HG02798 (cell line): ENCODE results near the gene SLC26A4.
A peak's percentile ranks its signal among the peaks of the same experiment; 100 is the strongest.
"Not testable (repeated sequence)": the region's sequence is repeated elsewhere in the genome, so short reads cannot be mapped to it uniquely, and the experiment has no call there.

ENCODE experiments used
- ATAC-seq: cut with Tn5 transposase; IDR thresholded peaks from one replicate; pipeline ENCODE4 v1.9.1; 2021; ENCODE audit warnings: mild to moderate bottlenecking; ENCODE audit not compliant: unreplicated experiment, poor library complexity

Gene SLC26A4

DNA sequence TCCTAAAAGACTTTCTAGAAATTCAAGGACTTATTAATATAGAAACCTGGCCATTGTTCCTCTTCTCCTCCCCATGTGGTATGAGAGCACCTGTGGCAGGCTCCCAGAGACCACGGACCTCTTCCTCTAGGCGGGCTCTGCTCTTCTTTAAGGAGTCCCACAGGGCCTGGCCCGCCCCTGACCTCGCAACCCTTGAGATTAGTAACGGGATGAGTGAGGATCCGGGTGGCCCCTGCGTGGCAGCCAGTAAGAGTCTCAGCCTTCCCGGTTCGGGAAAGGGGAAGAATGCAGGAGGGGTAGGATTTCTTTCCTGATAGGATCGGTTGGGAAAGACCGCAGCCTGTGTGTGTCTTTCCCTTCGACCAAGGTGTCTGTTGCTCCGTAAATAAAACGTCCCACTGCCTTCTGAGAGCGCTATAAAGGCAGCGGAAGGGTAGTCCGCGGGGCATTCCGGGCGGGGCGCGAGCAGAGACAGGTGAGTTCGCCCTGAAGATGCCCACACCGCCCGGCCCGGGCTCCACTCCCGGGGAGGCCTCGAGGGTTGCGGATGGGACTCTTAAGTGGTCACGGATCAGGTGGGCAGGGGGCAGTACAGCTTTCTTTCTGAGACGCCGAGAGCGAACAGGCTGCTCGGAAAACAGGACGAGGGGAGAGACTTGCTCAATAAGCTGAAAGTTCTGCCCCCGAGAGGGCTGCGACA lies at the start of gene SLC26A4:
Gene SLC26A4, plus strand, starts transcription at position 448 of the 700 bp plus-strand sequence. CDS start 814 bp downstream, outside the sequence.
- ATAC-seq: no peak

DNA sequence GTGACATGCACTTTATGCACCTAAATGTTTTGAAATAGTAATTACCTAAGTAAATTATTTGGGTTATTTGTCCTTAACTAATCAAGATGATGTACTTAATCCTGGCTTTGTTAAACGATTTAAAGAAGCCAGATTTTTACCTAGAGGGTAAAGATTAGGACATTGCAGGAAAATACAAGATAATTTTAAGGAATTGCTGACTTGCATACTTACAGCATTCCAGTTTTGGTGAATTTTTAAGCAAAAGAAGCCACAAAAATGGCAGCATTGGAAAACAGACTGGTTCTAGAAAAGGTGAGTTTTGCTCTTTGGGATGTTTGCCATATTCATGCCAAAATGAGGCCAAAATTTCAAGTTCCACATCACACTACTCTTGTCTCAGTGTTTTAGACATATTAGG lies 47.2 kb upstream of the SLC26A4 start:
- ATAC-seq: no peak

DNA sequence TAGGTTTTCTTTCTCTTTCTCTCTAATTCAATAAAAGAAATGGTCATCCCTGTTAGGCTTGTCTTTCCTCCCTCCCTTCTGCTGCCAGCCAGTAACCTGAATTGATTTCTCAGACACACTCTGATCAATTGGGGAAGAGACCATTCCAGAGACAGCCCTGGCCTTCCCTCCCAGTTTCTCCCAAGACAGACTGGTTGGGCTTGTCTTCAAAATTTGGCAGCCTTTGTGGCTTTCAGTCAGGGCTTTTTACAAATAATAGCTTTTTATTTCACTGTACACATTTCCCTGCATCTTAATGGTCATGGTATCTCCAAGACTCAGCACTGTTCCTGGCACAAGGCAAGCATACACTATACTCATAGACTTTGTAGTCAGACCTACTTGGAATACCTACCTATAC lies 46.7 kb upstream of the SLC26A4 start:
- ATAC-seq: no peak

DNA sequence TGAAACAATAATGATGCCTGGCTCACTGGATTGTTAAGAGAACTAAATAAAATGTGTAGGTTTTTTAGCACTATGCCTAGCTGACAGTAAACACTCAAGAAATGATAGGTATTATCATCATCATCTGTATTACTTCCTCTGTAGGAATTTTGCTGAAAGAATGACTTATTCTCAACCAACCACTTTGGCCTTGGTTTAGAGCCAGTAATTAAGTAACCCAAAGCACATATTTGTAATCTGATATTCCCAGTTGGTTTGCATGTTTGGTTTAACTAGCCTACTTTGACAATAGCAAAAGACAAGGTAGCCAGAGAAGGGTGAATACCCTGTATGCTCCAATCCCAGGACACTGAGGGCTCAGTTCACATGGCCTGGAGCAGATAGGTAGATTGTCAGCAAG lies 46.2 kb upstream of the SLC26A4 start:
- ATAC-seq: no peak

DNA sequence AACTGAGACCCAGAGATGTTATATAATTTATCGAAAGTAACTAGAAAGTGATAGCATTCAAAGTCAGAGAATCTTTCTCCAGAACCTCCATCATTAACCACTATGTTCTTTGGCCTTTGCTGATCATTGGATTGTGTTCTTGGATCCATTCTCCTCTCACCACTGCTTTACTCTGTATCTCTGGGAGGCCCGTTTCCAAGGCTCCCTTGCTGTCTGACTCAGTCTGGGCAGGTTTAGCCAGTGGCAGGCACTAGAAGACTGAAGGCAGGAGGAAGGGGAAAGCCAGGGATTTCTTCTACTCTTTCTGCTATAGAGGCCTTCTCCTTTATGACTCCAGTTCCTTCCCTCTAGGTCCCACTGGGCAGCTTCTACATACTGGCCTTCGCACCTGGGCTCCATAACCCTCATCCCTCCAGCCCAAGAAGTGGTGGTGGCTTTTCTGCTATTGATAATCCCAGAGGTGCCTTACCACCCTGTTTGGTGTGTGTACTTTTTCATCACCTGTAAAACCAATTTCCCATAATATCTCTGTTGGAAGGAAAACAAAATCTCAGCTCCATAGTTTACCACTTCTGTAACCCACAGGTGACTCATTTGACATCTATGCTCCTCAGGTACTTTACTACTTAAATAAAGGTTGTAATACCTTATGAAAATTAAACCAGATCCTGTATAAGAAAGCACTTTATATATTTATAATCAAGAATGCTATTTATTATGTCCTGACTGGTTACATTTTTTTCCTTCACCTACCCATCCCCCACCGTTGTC lies 44.5 kb upstream of the SLC26A4 start:
- no peak for ATAC-seq

DNA sequence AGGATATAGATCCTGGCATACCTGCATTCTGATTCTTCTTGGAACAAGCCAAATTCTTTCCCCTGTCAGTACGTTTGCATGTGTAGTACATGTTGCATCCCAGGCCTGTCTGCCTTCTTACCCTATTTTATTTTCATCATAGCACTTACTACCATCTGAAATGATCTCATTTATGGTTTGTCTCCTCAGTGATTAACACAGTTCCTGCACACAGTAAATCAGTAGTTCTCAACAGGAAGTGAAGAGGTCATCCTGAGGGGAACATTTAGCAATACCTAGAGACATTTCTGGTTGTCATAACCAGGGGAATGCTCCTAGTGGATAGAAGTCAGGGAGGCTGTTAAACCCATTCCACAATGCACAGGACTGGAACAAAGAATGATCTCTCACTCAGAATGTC lies 38.2 kb upstream of the SLC26A4 start:
- no peak for ATAC-seq

DNA sequence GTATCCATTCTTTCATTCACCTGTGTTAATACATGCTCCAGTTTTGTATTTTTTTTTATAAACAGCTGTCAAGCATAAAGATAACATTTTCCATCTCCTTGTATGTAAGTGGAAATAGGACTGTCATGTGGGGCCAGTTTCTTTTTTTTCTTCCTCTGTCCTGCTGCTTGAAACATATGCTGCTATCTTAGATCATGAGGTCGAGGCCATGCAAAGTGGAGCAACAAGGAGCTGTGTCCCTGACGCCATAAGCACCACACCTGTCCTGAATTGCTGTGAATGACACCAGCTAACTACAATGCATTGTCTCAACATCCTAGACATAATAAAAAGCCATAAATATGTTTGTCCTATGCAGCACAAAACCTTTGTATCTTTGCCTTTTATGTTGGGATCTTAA lies 37.7 kb upstream of the SLC26A4 start:
- no peak for ATAC-seq

DNA sequence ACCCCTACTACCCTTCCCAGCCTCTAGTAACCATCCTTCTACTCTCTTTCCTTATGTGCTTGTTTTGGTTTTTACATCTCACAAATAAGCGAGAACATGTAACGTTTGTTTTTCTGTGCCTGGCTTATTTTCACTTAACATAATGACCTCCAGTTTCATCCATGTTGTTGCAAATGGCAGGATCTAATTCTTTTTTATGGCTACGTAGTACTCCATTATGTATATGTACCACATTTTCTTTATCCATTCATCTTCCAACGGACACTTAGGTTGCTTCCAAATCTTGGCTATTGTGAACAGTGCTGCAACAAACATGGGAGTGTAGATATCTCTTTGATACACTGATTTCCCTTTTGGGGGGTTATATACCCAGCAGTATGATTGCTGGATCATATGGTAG lies 33.6 kb upstream of the SLC26A4 start:
- no peak for ATAC-seq

DNA sequence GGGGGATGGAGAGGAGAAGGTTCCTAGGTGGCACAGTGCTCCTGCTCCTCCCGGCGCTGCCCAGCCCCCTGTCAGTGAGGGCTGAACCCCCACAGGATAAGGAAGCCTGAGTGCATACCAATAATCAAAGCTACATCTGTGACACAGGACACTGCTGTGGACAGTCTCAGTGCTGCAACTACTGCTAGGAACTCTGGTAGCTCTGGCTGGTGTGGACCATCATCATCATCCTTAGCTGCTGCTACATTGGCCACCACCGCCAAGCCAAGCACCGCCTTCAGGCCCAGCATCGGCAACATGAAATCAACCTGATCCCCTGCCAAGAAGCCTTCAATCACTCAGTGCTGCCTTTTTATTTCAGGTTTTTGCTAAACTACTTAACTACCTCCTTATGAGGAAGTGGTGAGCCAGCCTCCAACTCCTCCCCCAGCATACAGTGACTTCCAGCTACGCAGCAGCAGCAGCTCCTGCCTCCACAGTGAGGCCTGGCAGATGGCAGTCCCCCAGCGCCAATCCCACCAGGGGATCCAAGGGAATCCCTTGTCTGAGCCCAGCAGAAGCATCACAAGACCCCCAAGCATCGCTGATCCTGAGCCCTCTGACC lies 32.1 kb upstream of the SLC26A4 start:
- ATAC-seq: no peak

DNA sequence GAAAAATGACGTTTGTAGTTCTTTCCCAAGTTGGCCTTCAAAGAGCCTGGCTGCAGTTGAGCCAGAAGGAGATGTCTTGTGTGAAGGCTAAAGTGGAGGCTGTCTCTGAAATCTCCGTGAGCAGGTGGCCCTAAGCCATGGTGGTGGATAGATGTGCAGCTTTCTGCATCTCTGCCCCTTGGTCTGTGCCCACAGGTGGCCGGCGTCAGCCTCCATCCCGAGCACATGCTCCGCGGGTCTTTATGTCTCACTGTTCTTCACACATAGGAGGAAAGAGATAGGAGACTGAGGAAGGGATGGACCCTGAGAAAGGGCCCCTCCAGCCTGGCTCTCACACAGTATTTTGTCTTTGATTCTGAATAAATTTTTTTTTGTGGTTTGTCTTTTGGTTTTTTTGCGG lies 30.3 kb upstream of the SLC26A4 start:
- ATAC-seq: no peak

DNA sequence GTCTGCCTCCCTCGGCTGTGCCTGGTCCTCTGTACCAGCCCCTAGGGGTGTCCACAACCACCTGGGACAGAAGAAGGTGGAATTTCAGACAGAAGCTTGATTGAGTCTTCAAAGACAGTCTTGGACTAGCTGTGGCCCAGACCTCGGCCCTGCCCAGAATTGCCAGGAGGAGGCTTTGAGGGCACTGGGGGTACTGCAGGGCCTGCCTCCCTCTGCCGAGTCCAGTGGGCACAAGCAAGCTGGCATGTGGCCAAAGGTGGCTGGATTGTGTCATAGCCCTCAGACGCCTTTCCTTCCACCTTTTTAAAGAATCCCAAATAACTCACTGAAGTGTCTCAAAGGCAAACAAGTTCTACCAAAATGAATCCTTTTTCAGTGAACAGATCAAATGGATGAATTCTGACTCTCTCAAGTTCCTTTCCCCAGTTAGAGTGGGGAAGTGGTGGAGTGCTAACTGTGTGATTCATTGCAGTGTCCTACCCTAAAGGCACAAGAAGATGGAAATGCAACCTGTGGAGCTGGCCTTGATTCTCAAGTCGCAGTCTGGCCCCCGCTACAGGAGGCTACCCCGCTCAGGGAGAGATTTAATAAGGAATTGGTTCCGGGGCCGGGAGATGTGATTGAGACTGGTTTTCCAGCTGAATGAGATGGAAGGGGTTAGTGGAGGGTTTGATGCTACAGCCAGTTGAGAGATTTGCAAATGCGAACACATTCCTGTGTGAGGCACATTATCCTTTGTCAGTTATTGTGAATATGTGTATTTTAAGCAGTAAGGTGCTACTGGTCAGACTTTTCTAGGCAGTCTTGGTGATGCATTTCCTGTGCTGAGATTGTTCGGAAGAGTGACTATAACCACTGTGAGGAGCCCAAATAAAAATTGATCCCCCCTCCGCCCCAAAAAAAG lies 28.8 kb upstream of the SLC26A4 start:
- ATAC-seq: no peak

DNA sequence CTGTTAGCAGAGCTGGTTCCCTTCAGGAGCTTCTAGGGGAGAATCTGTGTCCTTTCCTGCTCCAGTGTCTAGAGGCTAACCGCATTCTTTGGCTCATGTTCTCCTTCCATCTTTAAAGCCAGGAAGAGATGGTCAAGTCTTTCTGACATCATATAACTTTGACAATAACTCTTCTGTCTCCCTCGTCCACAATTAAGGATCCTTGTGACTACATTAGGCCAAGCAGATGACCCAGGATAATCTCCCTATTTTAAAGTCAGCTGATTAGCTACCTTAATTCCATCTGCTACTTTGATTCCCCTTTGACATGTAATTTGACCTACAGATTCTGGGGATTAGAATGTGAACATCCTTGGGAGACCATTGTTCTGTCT lies 28.1 kb upstream of the SLC26A4 start:
- ATAC-seq: no peak

DNA sequence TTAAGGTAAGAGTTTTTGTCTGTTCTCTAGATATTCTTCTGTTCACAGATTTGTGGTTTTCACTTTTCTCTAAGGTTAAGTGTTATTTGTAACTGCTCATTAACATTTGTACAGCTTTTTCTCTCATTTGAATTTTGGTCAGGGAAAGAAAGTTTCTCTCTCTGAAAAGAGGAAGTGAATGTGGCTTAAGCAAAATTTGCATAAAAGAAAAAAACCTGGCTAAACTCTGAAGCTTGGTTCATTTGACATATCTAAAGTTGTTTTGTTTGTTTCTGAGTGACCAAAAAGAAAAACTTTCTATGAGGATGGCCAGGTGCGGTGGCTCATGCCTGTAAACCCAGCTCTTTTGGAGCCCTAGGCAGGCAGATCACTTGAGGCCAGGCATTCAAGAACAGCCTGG lies 22.0 kb upstream of the SLC26A4 start:
- ATAC-seq: peak; percentile 95

DNA sequence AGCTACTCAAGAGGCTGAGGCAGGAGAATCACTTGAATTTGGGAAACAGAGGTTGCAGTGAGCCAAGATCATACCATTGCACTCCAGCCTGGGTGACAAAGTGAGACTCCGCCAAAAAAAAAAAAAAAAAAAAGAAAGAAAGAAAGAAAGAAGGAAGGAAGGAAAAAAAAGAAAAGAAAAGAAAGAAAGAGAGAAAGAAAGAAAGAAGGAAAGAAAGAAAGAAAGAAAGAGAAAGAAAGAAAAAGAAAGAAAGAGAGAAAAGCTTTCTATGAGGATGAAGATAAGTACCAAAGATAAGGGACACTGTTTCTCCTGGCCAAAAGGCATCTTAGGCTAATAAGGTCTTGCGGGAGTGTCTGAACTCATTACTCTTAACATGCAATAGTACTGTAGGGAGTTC lies 21.6 kb upstream of the SLC26A4 start:
- ATAC-seq: not testable (repeated sequence)

DNA sequence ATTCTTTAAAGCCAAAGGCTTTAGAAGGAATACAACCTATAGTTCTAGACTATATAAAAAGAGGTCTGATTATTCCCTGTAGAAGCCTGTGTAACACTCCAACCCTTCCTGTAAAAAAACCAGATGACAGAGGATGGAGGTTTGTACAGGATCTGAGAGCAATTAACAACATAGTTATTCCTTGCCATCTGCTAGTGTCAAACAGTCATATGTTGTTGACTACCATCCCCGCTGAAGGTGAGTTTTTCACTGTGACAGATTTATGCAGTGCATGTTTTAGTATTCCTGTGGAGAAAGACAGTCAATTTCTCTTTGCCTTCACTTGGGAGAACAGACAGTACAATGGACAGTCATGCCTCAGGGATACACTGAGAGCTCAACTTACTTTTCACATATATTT lies 19.0 kb upstream of the SLC26A4 start:
- no peak for ATAC-seq

DNA sequence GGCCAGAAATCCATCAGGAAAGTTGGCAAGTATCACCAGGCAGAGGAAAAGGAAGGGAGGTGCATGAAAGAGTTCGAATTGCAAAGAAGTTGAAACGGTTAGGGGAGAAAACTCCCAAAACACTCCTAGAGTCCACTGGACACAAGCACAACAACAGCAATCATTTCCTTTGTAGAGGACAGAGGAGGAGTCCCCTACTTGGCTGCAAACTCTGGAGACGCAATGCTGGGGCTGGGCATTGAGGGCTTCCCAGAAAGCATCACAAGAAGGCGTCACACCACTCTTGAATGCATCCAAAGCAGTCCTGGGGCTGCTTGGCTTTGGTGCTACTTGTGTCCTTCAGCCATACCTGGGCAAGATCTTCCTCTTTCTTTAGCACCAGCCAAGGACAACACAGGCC lies 18.1 kb upstream of the SLC26A4 start:
- ATAC-seq: no peak

DNA sequence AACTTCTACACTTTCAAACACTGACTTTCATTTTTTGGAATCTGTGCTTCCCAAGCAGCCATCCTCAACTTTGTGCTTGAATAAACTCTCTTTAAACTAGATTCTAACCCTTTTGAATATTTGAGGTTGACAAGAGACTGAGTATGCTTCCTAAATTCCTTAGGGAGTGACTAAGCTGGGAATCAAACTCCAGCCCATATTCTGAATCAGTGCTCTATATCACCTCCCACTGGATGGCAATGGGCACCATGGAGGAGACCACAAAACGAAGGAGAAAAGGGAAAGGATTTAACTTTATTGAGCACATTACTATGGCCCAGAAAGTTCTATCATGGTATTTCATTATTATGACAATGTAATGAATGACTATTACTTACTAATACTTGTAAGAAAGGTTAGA lies 17.2 kb upstream of the SLC26A4 start:
- ATAC-seq: no peak

DNA sequence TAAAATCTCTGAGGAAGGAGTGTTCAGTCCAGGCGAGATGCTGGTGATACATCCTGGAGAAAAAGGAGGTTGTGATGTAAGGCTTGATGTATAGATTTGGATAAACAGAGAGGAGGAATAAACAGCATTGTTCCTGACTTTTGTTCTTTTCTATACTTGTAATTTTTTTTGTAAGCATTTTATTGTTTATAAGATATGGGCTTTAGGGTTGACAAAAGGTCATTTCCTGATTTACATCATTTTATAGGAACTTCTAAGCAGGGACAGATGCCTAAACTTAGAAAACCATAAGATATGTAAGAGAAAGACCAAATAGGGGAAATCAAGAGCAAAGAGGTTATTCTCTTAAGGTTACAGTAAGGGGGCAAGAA lies 16.7 kb upstream of the SLC26A4 start:
- no peak for ATAC-seq

DNA sequence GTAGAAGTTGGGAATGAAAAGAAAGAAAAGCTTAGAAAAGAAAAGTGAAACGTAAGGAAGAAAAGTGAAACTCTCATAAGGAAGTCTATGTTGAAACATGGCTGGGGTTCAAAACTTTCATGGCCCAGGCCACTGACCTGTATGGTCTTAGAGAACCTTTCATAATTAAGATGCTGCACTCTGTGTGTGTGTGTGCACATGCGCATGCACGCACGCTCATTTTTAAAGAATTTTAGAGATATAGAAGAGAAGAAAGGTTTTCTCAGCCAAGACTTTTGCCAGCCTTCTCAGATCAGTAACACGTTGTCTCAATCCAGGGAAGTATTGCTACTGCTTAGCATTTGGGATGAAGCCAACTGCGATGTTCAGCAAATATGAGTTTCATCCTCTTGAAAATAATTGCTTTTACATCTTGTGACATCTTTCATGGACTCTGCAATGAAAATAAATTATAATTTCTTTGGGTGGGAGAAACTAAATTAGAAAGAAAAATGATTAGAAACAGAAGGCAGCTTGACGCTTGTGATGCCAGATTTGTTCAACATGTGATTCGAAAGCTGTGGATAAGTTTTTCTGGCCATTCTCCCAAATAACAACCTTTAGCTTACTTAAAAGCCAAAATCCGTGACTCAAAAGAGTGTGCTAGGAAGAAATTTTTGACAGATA lies 16.2 kb upstream of the SLC26A4 start:
- ATAC-seq: no peak

DNA sequence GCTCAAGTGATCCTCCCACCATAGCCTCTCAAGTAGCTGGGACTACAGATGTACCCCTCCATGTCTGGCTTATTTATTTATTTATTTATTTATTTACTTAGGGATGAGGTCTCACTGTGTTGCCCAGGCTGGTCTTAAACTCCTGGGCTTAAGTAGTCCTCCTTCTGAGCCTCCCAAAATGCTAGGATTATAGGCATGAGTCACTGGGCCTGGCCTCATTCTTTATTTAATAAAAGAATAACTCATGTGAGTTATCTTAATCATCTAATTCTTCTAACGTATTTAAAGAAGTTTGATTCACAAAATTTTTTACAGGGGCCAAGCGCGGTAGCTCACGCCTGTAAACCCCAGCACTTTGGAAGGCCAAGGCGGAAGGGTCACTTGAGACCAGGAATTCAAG lies 8.0 kb upstream of the SLC26A4 start:
- no peak for ATAC-seq
